Suppressor macrophage (primary cell): ENCODE data around the gene ZC3H10.

Source experiments
- DNase-seq, 4 experiments: peaks; one replicate each; pipeline ENCODE4 v3.0.0-alpha.2; 2020 to 2022

Gene ZC3H10

DNA sequence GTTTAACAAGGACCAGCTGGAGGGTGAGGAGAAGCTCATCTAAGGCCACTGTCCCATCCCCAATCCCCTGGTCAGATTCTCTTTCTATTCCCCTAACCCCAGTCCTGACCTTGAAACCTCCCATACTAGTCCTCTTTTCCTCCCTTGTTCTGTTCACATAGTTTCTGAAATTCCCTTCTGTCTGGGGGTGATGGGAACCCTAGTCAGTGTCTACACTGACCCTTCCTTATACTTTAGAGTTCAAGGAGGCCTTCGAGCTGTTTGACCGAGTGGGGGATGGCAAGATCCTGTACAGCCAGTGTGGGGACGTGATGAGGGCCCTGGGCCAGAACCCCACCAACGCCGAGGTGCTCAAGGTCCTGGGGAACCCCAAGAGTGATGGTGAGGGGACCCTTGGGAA lies 36.8 kb downstream of the ZC3H10 start:
- DNase-seq: no peak

DNA sequence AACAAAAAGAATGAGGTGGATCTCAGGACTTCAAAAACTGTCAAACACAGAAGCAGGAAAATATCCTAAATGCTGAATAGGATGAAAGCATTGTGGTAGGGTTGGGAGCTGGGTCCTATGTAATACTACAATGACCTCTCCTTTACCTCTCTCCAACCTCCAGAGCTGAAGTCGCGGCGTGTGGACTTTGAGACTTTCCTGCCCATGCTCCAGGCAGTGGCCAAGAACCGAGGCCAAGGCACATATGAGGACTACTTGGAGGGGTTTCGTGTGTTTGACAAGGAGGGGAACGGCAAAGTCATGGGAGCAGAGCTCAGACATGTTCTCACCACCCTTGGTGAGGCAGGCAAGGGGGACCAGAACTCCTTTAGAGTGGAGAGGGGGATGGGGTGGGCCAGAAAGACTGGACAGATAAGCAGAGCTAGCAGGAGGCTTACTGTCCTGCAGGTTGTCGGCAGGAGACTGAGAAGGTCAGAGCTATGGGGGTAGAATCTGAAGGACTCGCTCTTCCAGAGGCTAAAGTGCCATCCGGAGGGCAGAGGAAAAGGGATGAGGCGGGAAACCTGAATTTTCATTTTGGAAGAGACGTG lies 37.3 kb downstream of the ZC3H10 start:
- no peak for DNase-seq

DNA sequence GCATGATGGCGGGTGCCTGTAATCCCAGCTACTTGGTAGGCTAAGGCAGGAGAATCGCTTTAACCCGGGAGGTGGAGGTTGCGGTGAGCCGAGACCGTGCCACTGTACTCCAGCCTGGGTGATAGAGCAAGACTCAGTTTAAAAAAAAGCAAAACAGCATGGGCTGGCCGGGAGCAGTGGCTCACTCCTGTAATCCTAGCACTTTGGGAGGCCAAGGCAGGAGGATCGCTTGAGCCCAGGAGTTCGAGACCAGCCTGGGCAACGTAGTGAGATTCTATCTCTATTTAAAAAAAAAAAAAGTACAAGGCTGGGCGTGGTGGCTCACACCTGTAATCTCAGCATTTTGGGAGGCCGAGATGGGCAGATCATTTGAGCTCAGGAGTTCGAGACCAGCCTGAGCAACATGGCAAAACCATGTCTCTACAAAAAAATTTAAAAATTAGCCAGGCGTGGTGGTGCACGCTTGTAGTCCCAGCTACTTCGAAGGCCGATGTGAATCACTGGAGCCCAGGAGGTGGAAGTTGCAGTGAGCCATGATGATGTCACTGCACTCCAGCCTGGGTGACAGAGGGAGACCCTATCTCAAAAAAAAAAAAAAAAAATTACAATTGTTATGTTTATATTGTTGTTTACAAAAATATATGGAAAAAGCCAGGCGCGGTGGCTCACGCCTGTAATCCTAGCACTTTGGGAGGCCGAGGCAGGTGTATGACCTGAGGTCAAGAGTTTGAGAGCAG lies 38.6 kb downstream of the ZC3H10 start:
- DNase-seq: peak in 2 of 4 experiments; percentile 31 to 37

DNA sequence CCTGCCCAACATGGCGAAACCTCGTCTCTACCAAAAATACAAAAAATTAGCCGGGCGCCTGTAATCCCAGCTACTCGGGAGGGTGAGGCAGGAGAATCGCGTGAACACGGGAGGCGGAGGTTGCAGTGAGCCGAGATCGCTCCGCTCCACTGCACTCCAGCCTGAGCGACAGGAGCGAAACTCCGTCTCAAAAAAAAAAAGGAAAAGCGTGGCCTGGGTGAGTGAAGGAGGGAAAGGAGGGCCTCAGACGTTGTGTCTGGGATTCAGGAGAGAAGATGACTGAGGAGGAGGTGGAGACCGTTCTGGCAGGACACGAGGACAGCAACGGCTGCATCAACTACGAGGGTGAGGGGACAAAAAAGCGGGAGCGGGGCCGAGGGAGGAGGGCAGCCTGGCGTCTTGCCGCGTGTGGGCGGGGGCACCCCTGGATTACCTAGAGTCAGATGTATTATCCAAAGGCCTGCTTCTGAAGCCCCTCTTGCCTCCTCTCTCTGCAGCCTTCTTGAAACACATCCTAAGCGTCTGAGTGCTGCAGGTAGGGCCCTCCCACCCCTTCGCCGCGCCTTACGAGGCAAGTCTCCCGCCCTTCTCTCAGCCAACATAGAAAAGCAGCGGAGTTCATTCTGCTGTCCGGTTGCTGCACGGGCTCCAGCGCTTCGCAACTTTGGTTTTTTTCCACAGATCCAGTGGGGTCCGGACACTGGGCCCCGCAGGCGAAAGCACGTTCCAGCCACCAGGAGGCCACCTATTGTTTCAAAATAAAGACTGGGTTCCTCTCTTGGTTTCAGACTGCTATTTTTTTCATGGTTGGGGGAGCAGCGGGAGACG lies 39.3 kb downstream of the ZC3H10 start:
- peak; percentile 67 to 83 (median 80) for DNase-seq

DNA sequence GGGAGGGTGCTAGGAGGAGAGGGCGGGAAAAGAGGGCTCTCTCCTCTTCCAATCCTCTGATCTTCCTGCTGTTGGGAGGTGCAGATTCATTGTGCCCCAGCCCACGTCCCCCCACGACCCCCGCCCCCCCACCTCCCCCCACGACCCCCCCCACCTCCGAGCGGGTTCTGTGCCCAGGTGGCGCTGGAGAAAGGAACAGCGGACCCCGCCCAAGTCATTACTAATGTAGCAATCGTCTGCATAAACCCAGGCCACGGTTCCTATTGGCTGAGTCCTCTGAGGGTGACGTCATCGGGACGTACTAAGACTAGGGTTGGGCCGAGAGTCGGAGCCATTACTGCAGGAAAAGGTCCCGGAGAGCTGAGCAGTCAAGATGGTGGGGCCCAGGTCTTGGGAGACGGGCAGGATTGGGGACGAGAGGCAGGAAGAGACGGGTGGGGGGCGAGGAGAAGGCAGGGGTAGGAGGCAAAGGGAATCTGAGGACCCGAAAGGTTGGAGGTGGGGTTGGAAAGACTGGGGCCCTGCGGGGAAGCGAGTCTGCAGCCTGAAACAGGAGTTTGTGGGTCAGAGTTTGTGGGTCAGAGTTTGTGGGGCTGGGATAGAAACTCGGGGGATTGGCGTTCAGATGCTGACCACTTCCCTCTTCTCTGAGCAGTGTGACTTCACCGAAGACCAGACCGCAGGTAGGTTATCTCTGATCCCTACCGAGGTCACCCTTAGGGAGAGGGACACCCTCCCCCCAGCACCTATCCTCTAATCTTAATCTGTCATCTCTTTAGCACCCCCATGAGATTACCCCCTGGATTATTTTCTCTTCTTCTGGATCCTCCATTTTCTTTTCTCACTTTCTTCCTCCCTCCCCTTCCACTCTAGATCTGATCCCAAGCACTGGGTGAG lies 40.2 kb downstream of the ZC3H10 start, which contains the start of gene MYL6:
Gene MYL6, plus strand, starts transcription at position 331 of the 897 bp plus-strand sequence. Its CDS starts 43 bp downstream, at position 374.
- peak; percentile 95 to 99 (median 98) for DNase-seq

DNA sequence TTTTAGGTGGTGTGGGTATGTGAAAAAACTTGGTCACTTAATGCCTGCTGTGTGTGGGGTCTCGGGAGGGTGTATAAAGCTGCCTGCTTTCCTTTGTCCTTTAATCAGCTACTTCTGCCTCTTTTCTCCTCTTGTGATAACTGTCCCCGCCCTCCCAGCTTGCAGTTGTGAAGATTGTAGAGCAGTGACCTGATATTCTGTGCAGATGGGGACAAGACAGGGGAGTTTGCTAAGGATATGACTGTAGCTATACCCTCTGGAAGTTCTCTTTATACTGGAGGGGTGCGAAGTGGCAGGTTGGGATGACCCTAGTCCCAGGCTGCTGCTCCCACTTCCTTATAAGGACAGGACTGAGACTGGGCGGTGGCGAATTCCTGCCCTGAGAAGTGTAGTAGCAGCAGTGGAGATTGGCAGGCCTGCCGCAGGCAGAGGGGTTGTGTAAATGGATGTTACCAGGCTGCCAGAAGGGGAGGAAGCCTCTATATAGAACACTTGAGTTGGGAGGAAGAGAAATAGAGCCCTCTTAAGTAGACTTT lies 40.9 kb downstream of the ZC3H10 start:
- peak; percentile 66 to 83 (median 75) for DNase-seq

DNA sequence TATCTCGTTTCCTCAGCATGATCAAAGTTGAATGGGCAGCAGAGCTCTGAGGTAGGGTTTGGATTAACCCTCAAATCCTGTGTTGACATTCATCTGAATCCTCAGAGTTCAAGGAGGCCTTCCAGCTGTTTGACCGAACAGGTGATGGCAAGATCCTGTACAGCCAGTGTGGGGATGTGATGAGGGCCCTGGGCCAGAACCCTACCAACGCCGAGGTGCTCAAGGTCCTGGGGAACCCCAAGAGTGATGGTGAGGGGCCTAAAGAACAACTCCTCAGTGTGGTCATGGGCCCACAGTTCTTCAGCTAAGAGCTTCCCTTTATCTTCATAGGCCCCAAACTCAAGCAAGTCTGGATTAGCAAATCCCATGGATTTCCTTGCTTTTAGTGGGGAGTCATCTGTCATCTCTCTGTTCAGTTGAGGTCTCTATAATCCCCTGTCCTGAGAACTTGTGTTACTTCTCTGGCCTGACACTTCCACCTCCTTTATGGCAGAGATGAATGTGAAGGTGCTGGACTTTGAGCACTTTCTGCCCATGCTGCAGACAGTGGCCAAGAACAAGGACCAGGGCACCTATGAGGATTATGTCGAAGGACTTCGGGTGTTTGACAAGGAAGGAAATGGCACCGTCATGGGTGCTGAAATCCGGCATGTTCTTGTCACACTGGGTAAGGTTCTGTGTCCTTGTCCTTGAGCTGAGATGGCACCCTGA lies 41.6 kb downstream of the ZC3H10 start:
- no peak for DNase-seq

DNA sequence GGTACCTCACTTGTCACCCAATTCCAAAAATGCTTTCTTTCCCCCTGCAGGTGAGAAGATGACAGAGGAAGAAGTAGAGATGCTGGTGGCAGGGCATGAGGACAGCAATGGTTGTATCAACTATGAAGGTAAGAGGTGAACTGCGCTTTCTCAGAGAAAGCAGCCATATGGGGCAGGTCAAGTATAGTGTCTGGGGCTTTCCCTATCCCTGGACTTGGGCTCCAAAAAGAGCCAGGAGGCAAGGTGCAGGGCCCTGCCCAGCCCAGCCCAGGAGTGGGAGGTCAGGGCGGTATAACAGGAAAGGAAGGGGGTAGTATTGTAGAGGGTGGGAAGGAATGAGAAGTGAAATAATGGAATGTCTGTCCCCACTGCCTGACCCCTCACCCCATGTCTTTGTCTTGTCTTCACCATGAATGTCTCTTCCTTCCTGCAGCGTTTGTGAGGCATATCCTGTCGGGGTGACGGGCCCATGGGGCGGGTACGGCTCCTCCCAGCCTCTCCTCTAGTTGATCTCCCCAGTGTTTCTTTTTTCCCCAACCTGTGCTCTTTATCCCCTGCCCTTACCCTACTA lies 42.2 kb downstream of the ZC3H10 start:
- DNase-seq: peak in 3 of 4 experiments; percentile 18 to 39 (median 37)

DNA sequence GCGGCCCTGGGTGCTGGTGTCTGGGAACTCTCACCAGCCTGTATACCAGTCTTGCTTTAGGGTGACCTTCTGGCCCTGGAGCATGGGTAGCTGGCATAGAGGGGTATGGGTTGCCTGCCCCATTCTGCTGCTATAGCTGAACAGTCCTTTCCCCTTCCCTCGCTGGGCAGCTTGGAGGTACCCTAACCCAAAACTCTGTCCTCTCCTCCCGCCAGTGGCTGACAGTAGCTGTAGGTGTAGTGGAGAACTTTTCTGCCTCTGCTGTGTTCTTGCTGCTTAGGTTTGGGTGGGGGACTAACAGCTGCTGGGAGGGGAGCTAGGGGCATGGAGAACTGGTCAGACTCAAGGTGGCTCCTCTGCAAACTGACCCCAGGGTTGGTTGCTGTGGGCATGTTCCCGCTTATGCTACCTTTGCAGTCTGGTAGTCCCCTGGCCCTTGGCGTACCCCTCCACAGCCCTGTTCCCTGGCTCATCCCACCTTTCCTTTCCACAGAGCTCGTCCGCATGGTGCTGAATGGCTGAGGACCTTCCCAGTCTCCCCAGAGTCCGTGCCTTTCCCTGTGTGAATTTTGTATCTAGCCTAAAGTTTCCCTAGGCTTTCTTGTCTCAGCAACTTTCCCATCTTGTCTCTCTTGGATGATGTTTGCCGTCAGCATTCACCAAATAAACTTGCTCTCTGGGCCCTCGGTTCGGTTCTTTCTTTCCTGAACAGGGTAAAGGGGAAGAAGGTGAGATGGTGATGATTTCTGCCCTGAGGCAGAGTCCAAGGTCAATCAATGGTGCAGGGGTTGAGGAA lies 43.0 kb downstream of the ZC3H10 start:
- DNase-seq: no peak

DNA sequence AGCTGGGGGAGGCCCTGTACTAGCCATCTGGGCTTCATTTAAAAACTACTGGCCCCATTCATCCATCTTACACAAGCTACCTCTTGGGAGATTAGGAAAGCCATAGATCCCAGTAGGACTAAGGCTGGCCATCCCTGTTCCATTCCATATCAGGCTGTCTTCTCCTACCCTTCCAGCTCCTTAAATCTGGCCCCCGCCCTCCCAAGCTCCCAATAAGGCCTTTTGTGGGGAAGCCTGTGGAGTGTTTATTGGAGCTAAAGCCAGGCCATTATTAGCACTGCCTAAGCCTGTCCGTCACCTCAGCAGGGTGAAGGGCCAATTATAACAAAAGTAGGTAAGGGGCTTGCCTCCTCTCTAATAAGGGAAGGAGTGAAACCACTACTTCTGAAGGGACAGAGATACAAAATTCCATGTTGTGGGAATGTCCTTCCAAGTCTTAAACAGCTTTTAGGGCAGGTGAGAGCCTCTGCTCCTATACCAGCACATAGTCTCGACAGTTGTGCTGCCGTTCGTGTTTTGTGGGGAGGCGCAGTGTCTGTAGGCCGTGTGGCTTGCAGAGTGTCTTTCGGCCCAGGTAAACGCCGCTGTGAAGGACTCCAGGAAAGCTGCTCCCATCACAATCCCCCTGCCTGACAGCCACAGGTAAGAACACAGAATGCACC lies 43.8 kb downstream of the ZC3H10 start:
- no peak for DNase-seq

DNA sequence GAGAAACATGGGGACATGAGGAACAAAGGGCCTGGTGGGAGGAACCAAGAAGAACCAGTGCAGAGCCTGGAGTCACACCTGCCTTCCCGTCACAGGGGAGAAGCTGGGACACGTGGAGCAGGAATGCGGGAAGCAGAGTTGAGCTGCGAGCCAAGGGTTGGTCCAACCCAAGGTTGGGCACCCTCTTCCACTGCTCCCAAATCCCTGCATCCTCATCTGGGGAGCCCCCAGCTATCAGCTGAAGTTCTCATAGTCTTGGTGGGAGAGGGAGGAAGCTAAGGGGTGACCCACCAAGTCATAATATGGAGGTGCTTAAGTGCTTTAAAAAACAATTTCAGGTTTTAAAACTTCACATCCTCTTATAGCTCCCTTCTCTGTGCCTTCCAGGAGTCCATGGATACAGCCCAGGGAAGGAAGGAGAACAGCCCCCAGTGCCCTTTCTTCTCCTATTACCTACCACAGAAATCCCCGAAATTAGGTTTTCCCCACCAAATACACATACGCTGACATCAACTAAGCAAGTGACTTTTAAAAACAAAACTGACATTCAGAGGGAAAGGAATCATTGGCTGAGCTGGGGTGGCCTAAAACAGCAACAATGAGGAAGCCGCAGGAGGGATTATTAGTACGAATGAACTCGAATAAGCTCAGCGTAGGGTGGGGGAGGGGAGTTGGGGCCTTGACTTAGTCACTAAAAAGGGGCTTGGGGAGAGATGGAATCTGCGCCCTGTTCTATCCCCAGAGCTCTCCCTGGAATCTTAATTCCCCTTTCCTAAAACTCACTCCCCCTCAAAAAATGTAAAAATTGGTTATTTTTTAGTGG lies 44.6 kb downstream of the ZC3H10 start:
- no peak for DNase-seq

DNA sequence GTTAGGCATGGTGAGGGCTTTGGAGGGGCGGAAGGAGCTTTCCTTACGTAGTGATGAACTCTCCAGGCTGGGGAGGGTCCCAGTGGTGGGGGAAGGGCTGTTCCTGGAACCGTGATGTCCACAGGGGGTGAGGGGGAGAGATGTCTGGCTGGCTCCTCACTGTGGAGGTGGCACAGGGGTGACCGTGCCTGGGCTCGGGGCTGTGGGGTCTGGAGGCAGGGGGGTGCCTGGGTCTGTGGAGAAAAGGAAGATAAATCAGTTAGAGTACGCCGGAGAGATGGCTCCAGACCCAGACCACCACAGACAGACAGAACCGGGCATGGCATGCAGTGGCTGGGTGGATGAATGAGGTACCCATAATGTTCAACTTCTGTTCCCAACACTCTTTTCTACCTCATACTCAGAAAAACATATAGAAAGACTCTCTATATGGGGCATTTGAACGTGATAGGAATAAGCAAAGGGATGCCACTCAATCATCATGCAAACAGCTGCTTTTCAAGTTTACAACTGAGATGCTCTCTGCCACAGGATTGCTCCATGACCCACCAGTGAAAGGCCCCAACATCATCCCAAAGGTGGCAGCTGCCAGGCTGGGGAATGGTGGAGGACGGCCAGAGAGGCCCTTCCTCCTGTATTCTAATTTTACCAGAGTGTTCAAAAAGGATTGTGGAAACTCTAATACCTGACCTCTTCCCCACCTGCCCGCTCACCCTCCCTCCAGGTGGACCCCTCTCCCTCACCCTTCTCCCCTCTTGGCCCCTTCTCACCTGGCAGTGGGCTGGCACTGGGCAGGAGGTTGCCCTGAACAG lies 45.7 kb downstream of the ZC3H10 start:
- no peak for DNase-seq

DNA sequence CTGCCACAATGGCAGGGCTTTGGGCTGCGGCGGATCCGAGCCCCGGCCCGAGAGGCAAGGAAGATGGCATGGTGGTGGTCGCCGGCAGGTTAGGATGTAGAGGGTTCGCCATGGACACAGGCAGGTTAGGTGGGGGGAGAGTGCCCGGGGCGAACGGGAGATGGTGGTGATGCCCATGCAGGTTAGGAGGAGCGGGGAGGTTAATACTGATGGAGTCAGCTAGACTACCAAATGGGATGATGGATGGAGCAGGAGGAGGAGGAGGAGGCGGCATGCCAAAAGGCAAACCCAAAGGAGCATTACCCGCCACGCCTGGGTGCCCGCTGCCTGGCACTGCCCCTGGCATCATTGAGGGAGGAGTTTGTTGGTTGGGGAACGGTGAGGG lies 46.3 kb downstream of the ZC3H10 start:
- DNase-seq: no peak

DNA sequence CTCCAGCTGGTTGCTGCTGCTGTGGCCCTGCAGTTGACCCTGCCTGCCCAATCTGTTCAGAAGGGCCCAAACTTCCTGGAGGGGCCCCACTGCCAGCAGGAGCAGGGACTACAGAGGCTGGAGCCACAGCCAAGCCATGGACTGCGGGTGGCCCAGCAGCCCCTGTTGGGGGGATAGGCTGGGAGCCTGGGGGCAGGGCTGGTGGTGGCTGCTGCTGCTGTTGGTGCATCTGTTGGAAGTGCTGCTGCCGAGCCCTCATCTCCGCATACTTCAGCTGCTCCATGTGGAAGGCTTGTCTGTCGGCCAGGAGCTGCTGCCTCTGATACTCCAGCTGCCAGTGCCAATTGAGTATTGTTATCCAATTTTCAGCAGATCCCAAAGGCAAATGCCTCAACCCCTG lies 47.3 kb downstream of the ZC3H10 start:
- DNase-seq: no peak

DNA sequence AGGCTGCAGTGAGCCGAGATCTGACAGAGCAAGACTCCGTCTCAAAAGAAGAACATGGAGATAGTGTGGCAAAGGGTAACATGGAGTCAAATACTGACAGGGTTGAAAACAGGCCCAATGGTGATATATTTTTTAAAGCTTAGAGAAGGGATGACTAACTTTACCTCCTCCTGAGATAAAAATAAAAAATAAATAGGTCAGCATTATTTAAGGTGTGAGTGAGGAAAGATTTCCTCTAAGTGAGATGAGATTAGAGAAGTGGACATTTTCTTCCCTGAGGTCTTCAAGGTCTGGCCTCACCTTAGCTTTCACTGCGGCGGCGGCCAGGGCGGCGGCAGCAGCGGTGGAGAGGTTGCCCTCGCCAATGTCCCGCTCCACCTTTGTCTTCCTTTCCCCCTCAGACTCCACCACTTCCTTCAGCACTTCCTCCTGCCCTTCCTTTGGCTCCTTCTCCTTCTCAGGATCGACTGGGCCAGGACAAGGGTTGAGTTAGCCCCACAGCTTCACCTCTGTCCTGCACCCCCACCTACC lies 51.2 kb downstream of the ZC3H10 start:
- DNase-seq: no peak

DNA sequence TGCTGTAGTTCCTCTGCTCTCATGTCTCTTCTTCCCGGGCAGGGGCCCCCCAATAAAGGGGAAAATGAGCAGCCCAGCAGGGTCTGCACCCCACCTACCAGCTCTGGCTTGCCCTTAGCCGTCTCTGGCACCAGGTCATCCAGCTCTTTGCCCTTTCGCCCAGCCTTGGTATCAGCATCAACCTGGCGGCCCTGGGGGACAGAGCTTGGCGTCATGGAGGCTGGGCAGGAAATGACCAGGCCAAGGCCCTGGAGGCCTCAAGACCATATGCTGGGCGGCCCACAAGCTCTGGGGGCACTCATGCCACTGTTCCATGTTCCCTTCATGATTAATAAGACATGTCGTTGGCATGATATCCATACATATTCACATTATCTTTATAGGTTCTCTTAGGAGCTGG lies 54.8 kb downstream of the ZC3H10 start:
- DNase-seq: no peak
